GM10266 (cell line): ENCODE measurements around the gene G6PD.
"Not testable (repeated sequence)": the region's sequence is repeated elsewhere in the genome, so short reads cannot be mapped to it uniquely, and the experiment has no call there.

ENCODE experiments used
- DNase-seq: peaks from one replicate; pipeline ENCODE4 v3.0.0; 2012; ENCODE audit errors: extremely low spot score
- TF ChIP-seq, protein P1 (sequence below): IDR thresholded peaks from 2 replicates; pipeline ENCODE4 v1.5.1; 2012; ENCODE audit warnings: mild to moderate bottlenecking, low read depth; ENCODE audit not compliant: control insufficient read depth, insufficient read depth; ENCODE audit errors: missing control alignments

Gene G6PD

DNA sequence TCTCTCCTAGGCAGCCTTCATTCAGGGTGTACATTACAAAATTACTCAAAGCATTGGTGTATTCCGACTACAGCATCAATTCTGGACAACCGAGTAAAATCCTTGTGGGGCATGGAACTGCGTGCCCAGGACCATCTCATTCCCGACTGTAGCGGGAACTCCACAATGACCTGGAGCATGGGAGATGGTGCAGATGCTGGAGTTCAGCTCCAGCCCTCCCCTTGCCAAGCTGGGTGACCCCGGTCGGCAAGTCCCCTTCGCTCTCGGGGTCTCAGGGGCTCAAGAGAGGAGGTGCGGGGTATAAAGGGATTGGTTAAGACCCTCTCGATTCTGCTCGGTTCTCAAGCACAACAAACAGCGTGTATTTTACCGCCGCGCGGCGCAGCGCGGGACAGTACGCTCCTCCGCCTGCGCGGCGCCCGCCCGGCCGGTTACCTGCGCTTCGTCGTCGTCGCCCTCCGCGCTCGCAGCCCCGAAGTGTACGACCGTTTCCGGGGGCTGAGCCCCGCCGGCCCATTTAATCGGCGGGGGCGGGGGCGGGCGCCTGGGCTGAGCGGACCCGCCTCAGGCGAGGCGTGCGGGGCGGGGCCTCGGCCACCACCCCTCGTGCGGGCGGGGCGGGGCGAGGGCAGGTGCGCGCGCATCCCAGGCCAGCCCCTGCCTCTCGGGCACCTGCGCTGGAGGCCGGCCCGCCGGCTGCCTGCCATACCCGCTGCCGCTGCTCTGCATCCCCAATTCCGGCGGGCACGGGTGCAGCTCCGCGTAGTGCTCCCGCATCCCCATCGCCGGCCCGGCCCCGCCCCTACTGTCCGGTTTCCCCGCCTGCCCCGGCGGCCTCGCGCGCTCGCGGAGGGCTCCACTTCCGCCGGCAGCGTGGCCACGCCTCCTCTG lies at the start of gene G6PD:
TSS of gene G6PD (minus strand) at position 493 of the 891 bp plus-strand sequence. CDS start 691 bp downstream, outside the sequence.
- TF ChIP-seq, protein P1, sequence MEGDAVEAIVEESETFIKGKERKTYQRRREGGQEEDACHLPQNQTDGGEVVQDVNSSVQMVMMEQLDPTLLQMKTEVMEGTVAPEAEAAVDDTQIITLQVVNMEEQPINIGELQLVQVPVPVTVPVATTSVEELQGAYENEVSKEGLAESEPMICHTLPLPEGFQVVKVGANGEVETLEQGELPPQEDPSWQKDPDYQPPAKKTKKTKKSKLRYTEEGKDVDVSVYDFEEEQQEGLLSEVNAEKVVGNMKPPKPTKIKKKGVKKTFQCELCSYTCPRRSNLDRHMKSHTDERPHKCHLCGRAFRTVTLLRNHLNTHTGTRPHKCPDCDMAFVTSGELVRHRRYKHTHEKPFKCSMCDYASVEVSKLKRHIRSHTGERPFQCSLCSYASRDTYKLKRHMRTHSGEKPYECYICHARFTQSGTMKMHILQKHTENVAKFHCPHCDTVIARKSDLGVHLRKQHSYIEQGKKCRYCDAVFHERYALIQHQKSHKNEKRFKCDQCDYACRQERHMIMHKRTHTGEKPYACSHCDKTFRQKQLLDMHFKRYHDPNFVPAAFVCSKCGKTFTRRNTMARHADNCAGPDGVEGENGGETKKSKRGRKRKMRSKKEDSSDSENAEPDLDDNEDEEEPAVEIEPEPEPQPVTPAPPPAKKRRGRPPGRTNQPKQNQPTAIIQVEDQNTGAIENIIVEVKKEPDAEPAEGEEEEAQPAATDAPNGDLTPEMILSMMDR, result no peak
- peak; percentile 92 for DNase-seq

DNA sequence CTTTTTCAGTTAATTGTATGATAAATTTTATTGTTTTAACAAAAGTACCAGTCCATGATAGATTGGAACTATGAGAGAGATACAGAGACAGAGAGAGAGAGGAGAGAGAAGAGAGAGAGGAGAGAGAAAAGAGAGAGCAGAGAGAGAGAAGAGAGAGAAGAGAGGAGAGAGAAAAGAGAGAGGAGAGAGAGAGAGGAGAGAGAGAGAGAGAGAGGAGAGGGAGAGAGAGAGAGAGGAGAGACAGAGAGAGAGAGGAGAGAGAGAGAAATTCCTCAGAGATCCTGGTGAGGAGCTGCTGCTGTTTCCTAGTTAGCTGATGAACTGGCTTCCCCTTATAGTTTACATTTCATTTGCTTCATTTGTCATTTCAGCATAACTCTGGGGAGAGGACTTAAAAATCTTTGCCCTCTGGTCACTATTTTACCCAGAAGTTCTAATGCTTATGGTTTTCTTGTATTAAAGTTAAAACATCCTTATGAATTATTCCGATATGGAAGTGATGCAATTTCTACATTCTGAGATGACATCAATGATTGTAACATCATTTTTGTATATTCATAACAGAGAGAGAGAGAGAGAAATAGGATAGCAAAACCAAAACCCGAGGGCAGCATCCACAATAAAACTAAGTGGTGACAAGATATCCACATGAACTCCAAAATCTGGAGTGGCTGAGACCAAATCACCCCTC lies 49.1 kb upstream of the G6PD start:
- TF ChIP-seq, protein P1, result no peak
- no peak for DNase-seq

DNA sequence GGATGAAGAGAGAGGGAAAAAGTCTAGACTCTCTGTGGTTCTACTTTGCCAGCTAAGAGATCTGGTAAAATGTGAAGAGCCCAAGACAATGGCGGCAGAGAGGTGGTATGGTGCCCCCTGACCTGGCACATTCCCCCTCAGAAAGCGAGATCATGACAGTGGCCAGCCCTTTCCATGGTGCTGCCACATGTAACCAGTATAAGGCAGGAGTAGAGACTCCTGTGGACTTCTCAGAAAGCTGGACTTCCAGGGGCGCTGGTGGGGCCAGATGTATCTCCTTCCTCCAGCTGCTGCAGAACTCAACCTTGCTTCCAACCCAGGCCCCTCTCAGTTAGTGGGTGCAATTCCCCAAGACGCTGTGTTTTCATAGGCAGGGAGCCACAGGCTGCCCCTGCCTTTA lies 47.8 kb upstream of the G6PD start:
- no peak for DNase-seq
- TF ChIP-seq, protein P1, result no peak

DNA sequence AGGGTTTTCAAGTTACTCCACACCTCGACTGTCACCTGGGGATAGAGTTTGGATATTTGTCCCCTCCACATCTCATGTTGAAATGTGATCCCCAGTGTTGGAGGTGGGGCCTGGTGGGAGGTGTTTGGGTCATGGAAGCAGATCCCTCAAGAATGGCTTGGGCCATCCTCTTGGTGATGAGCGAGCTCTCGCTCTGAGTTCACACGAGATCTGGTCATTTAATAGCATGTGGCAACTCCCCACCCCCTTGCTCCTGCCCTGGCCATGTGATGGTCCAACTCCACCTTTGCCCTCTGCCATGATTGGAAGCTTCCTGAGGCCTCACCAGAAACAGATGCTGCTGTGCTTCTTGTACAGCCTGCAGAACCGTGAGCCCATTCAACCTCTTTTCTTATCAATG lies 46.6 kb upstream of the G6PD start:
- TF ChIP-seq, protein P1, result no peak
- DNase-seq, result no peak

DNA sequence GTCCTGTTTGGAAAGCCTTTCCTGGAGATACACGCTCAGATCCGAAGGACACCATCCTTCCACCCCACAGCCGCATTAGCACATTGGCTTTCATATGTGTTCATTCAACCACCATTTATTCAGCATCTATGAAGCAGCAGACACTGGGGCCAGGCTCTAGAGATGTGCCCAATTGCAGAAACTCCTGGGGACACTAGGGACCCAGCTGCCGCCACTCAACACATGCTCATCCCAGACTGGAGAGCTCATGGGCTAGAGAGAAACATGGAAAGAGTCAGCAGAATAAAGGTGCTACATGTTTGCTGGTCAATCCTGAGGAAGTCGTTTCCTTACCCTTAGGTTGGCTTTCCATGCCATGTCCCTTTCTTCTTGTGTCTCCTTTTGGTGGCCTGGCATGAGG lies 45.9 kb upstream of the G6PD start:
- TF ChIP-seq, protein P1, result no peak
- DNase-seq, result no peak

DNA sequence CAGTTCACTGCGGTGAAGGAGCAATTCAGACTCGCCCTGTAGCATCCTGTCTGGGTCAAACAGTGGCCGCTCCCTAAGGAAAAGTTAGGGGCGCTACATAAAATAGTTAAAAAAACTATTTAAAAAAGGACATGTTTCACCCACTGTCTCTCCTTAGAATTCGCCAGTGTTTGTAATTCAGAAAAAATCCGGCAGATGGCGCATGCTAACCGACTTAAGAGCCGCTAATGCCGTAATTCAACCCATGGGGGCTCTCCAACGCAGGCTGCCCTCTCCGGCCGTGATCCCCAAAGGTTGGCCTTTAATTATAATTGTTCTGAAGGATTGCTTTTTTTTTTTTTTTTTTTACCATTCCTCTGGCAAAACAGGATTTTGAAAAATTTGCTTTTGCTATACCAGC lies 43.8 kb upstream of the G6PD start:
- not testable (repeated sequence) for DNase-seq

DNA sequence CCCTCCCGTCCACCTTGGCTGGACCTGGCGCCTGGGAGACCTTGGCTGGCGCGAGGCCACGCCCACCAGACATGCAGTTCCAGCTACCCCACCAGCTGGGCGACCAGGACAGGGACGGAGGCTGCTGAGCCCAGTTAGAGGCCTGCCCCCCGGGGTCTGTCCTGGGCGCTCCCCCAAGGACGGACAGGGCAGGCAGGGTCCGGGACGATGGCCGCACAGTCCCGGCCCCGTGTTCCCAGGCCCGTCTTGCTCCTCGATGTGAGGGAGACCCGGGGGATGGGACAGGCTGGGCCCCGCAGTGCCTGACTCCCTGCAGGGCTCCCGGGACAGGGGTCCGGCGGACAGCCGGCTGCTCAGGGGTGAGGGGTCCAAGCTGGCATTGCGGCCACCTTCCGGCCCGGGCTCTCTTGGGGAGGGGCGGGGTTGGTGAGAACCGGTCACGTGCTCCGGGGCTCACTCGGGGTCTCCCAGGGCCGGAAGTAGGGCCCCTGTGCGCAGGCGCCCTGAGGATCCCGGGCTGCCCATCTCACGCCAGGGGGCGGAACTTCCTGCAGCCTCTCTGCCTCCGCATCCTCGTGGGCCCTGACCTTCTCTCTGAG lies 38.0 kb upstream of the G6PD start, which contains the start of gene CTAG1A:
TSS of gene CTAG1A (plus strand) at position 549 of the 599 bp plus-strand sequence. CDS start 74 bp downstream, outside the sequence.
- not testable (repeated sequence) for DNase-seq

DNA sequence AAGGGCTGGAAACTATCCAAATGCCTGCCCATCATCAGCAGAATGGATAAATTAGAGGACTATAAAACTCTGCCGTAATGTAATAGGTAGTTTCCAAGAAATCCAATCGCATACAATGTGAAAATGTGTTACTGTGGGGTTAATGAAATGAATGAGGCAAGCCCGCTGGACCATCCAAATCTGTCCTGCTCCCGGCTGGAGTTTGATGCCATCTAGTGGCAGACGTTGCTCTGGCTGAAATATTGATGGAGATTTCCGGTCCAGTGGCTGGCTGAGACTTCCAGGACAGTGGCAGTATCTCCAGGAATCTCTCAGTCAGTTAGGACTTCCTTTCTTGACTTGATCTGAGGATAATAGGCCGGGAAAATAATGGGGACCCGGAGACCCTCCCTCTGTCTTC lies 36.3 kb upstream of the G6PD start:
- DNase-seq, result not testable (repeated sequence)

DNA sequence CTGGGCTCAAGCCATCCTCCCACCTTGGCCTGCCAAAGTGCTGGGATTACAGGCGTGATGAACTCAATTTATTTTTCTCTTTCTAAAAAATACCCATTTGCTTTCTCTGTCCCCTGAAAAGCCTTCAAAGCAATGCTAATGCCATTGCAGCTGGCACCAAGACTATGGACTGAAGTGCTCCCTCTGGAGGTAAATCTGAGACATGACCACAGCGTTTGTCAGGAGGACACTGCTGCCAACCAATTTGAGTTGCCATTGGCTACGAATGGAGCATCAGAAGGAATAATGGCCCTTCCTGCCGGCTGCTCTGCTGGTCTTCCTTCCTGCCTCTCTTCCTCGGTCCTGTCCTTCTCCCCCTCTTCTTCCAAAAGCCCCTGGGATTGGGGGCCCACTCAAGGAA lies 28.4 kb upstream of the G6PD start:
- not testable (repeated sequence) for DNase-seq

DNA sequence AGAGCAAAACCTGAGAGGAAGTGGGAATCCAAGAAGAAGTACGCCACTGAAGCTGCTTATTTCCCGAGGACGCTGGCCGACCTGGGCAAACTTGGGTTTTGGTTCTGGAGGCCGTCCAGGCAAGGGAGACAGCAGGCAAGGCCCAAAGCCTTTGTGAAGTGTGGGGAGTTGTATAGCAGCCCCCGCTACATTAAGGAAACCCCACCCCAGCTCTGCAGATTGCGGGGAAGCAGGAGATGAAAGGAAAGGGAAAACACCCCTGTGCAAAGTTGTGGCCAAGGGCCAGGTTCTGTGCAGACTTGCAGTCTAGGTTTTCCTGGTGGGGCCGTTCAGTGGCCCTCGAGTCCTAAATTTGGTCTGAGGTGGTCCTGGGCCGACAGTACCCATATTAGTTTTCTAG lies 26.4 kb upstream of the G6PD start:
- DNase-seq, result not testable (repeated sequence)

DNA sequence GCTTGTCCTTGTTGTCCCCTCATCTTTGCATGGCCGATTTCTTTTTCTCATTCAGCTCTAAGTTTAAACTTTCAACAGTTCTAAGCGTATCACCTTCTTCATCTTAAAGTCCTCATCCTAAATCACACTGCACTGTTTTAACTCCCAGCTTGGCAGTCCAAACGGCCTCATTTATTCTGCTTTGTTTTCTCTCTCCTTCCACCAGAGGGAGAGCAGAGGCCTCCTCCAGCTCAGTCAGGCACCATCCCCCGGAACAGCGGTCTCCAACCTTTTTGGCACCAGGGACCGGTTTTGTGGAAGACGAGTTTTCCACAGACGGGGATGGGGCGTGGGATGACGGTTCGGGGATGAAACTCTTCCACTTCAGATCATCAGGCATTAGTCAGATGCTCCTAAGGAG lies 23.7 kb upstream of the G6PD start:
- DNase-seq, result not testable (repeated sequence)

DNA sequence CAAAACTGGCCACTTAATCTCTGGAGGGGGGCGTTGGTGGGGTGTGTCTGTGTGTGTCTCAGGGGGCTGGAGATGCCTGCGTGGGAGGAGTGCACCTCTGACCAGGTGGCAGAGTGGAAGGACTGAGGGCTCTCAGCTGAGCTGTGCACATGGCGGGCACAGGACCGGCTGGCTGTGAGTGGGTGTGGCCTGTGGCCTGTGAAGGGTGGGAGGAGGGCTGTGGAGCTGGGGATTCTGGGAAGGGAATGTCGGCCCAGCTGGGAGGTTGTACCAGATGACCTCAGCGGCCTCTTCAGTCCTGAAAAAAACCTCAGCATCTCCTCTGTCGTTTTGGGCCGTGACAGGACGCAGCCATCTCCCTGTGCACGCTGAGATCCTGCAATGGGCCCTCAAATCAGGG lies 15.6 kb upstream of the G6PD start:
- not testable (repeated sequence) for DNase-seq

DNA sequence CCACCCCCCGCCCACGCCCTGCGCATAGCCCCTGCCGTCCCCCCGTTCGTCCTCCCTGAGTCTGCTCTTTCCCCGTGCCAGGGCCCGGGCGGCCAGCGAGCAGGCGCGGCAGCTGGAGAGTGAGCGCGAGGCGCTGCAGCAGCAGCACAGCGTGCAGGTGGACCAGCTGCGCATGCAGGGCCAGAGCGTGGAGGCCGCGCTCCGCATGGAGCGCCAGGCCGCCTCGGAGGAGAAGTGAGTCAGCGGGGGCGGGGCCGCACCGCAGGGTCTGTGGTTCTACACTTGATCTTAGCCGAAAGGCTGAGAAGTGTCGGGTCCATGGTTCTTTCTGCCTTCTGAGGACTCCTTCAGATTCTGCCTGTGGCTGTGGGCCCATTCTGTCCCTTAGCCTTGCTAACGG lies 13.7 kb upstream of the G6PD start:
- not testable (repeated sequence) for DNase-seq
